KG1 (cell line): ENCODE data around the gene PLA2G4A.
A peak's percentile ranks its signal among the peaks of the same experiment; 100 is the strongest.

Experiments used
- DNase-seq: peaks from one replicate; lab custom pipeline; 2025; lab: John Stamatoyannopoulos, UW

Gene PLA2G4A

GRCh38 chr1:186834399-186834958 lies 5.7 kb downstream of the PLA2G4A start:
- no peak for DNase-seq

- no peak for DNase-seq
Observed at GRCh38 chr1:186835448-186835847, 6.7 kb downstream of the PLA2G4A start.

- no peak for DNase-seq
Observed at GRCh38 chr1:186837806-186838205, 9.1 kb downstream of the PLA2G4A start.

- peak; percentile 59 for DNase-seq
Observed at GRCh38 chr1:186838380-186839040, 9.8 kb downstream of the PLA2G4A start.

- DNase-seq = no peak
Observed at GRCh38 chr1:186839041-186839400, 10.3 kb downstream of the PLA2G4A start.

GRCh38 chr1:186841599-186841998 lies 12.8 kb downstream of the PLA2G4A start:
- no peak for DNase-seq

- no peak for DNase-seq
Observed at GRCh38 chr1:186842547-186842946, 13.8 kb downstream of the PLA2G4A start.

GRCh38 chr1:186843226-186843625 lies 14.5 kb downstream of the PLA2G4A start:
- no peak for DNase-seq

- no peak for DNase-seq
Observed at GRCh38 chr1:186843931-186844330, 15.2 kb downstream of the PLA2G4A start.

GRCh38 chr1:186845576-186846210 lies 16.9 kb downstream of the PLA2G4A start:
- no peak for DNase-seq

GRCh38 chr1:186848509-186849130 lies 19.9 kb downstream of the PLA2G4A start:
- DNase-seq = no peak

- DNase-seq = no peak
Observed at GRCh38 chr1:186849271-186849671, 20.5 kb downstream of the PLA2G4A start.

- no peak for DNase-seq
Observed at GRCh38 chr1:186849826-186850225, 21.1 kb downstream of the PLA2G4A start.

- no peak for DNase-seq
Observed at GRCh38 chr1:186854102-186854501, 25.4 kb downstream of the PLA2G4A start.

GRCh38 chr1:186858923-186859322 lies 30.2 kb downstream of the PLA2G4A start:
- DNase-seq = no peak

GRCh38 chr1:186859995-186860394 lies 31.2 kb downstream of the PLA2G4A start:
- no peak for DNase-seq

GRCh38 chr1:186864296-186864695 lies 35.5 kb downstream of the PLA2G4A start:
- no peak for DNase-seq

- no peak for DNase-seq
Observed at GRCh38 chr1:186865253-186865652, 36.5 kb downstream of the PLA2G4A start.

GRCh38 chr1:186865857-186866256 lies 37.1 kb downstream of the PLA2G4A start:
- no peak for DNase-seq

- no peak for DNase-seq
Observed at GRCh38 chr1:186869526-186870228, 40.9 kb downstream of the PLA2G4A start.

- no peak for DNase-seq
Observed at GRCh38 chr1:186871784-186872183, 43.0 kb downstream of the PLA2G4A start.

- no peak for DNase-seq
Observed at GRCh38 chr1:186872291-186872690, 43.5 kb downstream of the PLA2G4A start.

GRCh38 chr1:186873687-186874086 lies 44.9 kb downstream of the PLA2G4A start:
- DNase-seq = no peak
